WTC11 (cell line): ENCODE measurements around the gene UBL7. TPM values are rescaled to one million over a fixed set of nuclear protein-coding genes. Genes with fewer than 3 reads are reported as not detected.

ENCODE experiments used
- ATAC-seq: fragments of 200-7000 bp; cut with Tn5 transposase; 2 replicates; pipeline ENCODE4 v1.10.0; 2021; ENCODE audit warnings: mild to moderate bottlenecking, moderate library complexity
- CTCF ChIA-PET: fragments of 300-600 bp; sonication (Branson Sonifier 250); formaldehyde crosslinking; loops from one replicate; lab custom pipeline; 2021; ENCODE audit warnings: antibody characterized with exemption; lab: Charles Lee
- POLR2A ChIA-PET: fragments of 350-600 bp; sonication (Branson Sonifier 250); formaldehyde crosslinking; loops from one replicate; lab custom pipeline; 2021; ENCODE audit warnings: antibody characterized with exemption; lab: Charles Lee
- DNase-seq: peaks from one replicate; pipeline ENCODE4 v3.0.0; 2021; ENCODE audit warnings: low spot score
- H3K27ac Mint-ChIP-seq: 2 replicates; pipeline ENCODE4 v1.8.0; 2021; ENCODE audit warnings: mixed read lengths
- H3K27me3 Mint-ChIP-seq: 2 replicates; pipeline ENCODE4 v1.8.0; 2021; ENCODE audit warnings: low read depth, mild to moderate bottlenecking, moderate library complexity, mixed read lengths
- H3K36me3 Mint-ChIP-seq: 2 replicates; pipeline ENCODE4 v1.8.0; 2021; ENCODE audit warnings: mixed read lengths
- H3K4me1 Mint-ChIP-seq: 2 replicates; pipeline ENCODE4 v1.8.0; 2022; ENCODE audit warnings: mixed read lengths
- H3K4me3 Mint-ChIP-seq: 2 replicates; pipeline ENCODE4 v1.8.0; 2021; ENCODE audit warnings: mild to moderate bottlenecking, moderate library complexity, mixed read lengths
- H3K9me3 Mint-ChIP-seq: 2 replicates; pipeline ENCODE4 v1.8.0; 2021; ENCODE audit warnings: mixed read lengths
- ATF2 ChIP-seq: sonication (generic); formaldehyde crosslinking; IDR thresholded peaks from 2 replicates; pipeline ENCODE4 v1.8.1; 2022; ENCODE audit warnings: low read depth, missing genetic modification reagents, borderline replicate concordance
- ATF3 ChIP-seq: sonication (generic); formaldehyde crosslinking; conservative IDR thresholded peaks from 2 replicates; pipeline ENCODE4 v1.8.1; 2022; ENCODE audit warnings: mild to moderate bottlenecking, missing genetic modification reagents
- CREB1 ChIP-seq: sonication (generic); formaldehyde crosslinking; IDR thresholded peaks from 2 replicates; pipeline ENCODE4 v1.8.0; 2023; ENCODE audit warnings: mild to moderate bottlenecking, missing genetic modification reagents
- ERG ChIP-seq: fragments of 250-450 bp; sonication (Bioruptor Pico); IDR thresholded peaks from 2 replicates; pipeline ENCODE4 v1.8.0; 2021; ENCODE audit warnings: mild to moderate bottlenecking
- ETV6 ChIP-seq: sonication (generic); formaldehyde crosslinking; IDR thresholded peaks from 2 replicates; pipeline ENCODE4 v1.8.1; 2022; ENCODE audit warnings: mild to moderate bottlenecking, missing genetic modification reagents
- JAZF1 ChIP-seq: fragments of 250-450 bp; sonication (Bioruptor Pico); IDR thresholded peaks from 2 replicates; pipeline ENCODE4 v1.9.0; 2021; ENCODE audit warnings: moderate library complexity, mild to moderate bottlenecking, inconsistent platforms
- MLX ChIP-seq: sonication (generic); formaldehyde crosslinking; IDR thresholded peaks from 2 replicates; pipeline ENCODE4 v1.8.1; 2023; ENCODE audit warnings: mild to moderate bottlenecking, missing genetic modification reagents, moderate library complexity
- NR1H2 ChIP-seq: sonication (generic); formaldehyde crosslinking; IDR thresholded peaks from 2 replicates; pipeline ENCODE4 v1.9.0; 2021; ENCODE audit warnings: mild to moderate bottlenecking, moderate library complexity, missing genetic modification reagents
- NR3C1 ChIP-seq: sonication (generic); formaldehyde crosslinking; conservative IDR thresholded peaks from 2 replicates; pipeline ENCODE4 v1.8.1; 2023; ENCODE audit warnings: low read depth, mild to moderate bottlenecking, missing genetic modification reagents
- OVOL2 ChIP-seq: fragments of 250-450 bp; sonication (Bioruptor Pico); IDR thresholded peaks from 2 replicates; pipeline ENCODE4 v1.9.0; 2021; ENCODE audit warnings: mild to moderate bottlenecking, borderline replicate concordance
- PRDM15 ChIP-seq: sonication (generic); formaldehyde crosslinking; IDR thresholded peaks from 2 replicates; pipeline ENCODE4 v1.8.0; 2022; ENCODE audit warnings: missing genetic modification reagents
- RORB ChIP-seq: fragments of 250-450 bp; sonication (Bioruptor Pico); IDR thresholded peaks from 2 replicates; pipeline ENCODE4 v1.9.0; 2021; ENCODE audit warnings: mild to moderate bottlenecking
- SP1 ChIP-seq: sonication (generic); formaldehyde crosslinking; conservative IDR thresholded peaks from 2 replicates; pipeline ENCODE4 v1.8.1; 2022; ENCODE audit warnings: missing genetic modification reagents
- TEAD1 ChIP-seq: sonication (generic); formaldehyde crosslinking; IDR thresholded peaks from 2 replicates; pipeline ENCODE4 v1.8.0; 2022; ENCODE audit warnings: mild to moderate bottlenecking, missing genetic modification reagents
- USF1 ChIP-seq: sonication (generic); formaldehyde crosslinking; IDR thresholded peaks from 2 replicates; pipeline ENCODE4 v1.8.0; 2022; ENCODE audit warnings: mild to moderate bottlenecking, missing genetic modification reagents
- ZNF138 ChIP-seq: sonication (generic); formaldehyde crosslinking; conservative IDR thresholded peaks from 2 replicates; pipeline ENCODE4 v1.8.1; 2022; ENCODE audit warnings: mild to moderate bottlenecking, moderate library complexity, missing genetic modification reagents
- ZNF423 ChIP-seq: fragments of 250-450 bp; sonication (Bioruptor Pico); IDR thresholded peaks from 2 replicates; pipeline ENCODE4 v2.1.2; 2022; ENCODE audit warnings: mild to moderate bottlenecking, moderate library complexity
- ZNF532 ChIP-seq: fragments of 250-450 bp; sonication (Bioruptor Pico); IDR thresholded peaks from 2 replicates; pipeline ENCODE4 v1.9.0; 2021; ENCODE audit warnings: mild to moderate bottlenecking, borderline replicate concordance
- total RNA-seq: library from RNA; stranded (reverse); gene quantifications from 3 replicates; pipeline ENCODE4 v1.2.3, GENCODE V29; 2021

The UBL7 gene
- total RNA-seq, 1 experiment from 2014 or later = 70.1 TPM

- no peaks in the 10 kb centered on the region for H3K9me3 Mint-ChIP-seq
- peaks cover 10% of the 10 kb centered on the region for H3K4me1 Mint-ChIP-seq
- DNase-seq (no peak), ATAC-seq (no peak)
- H3K36me3 Mint-ChIP-seq = peaks cover 32% of the 10 kb centered on the region
- POLR2A ChIA-PET = interaction anchor here (1.5 kb wide), 1 partner anchor 12 kb away, joined by 3 read pairs; the partner anchor contains the start of gene UBL7
- no peak overlapping the region for H3K27ac Mint-ChIP-seq
- no peaks in the 10 kb centered on the region for H3K27me3 Mint-ChIP-seq
- TF ChIP-seq NR3C1 (CRISPR knock-in tag) = no peak
- TF ChIP-seq RORB (CRISPR knock-in tag) = no peak
- no peak for TF ChIP-seq NR1H2 (CRISPR knock-in tag)
- no peak for TF ChIP-seq ATF3 (CRISPR knock-in tag)
- TF ChIP-seq ATF2 (CRISPR knock-in tag) = no peak
- TF ChIP-seq SP1 = no peak
- TF ChIP-seq TEAD1 (CRISPR knock-in tag) = no peak
- TF ChIP-seq CREB1 = no peak
- TF ChIP-seq JAZF1 (CRISPR knock-in tag) = no peak
- TF ChIP-seq OVOL2 (CRISPR knock-in tag) = no peak
- CTCF ChIA-PET = interaction anchor here (0.5 to 1.2 kb wide), 4 partner anchors 11 to 183 kb away, joined by 3 to 6 read pairs (median 4); no protein-coding TSS in a partner anchor
- no peak overlapping the region for H3K4me3 Mint-ChIP-seq
Measured at GRCh38 chr15:74449095-74449494, 11.9 kb downstream of the UBL7 start.

GRCh38 chr15:74445816-74446763 lies 14.9 kb downstream of the UBL7 start:
- ATAC-seq = no peak
- ChIA-PET POLR2A (no interaction called here), CTCF (interaction anchor here (1.9 kb wide), 1 partner anchor 37 kb away, joined by 5 read pairs; no protein-coding TSS in a partner anchor)
- no peak overlapping the region for H3K4me3 Mint-ChIP-seq
- no peaks in the 10 kb centered on the region for H3K9me3 Mint-ChIP-seq
- peaks cover 15% of the 10 kb centered on the region for H3K4me1 Mint-ChIP-seq
- no peaks in the 10 kb centered on the region for H3K27me3 Mint-ChIP-seq
- DNase-seq = no peak
- peaks cover 22% of the 10 kb centered on the region for H3K36me3 Mint-ChIP-seq
- no peak overlapping the region for H3K27ac Mint-ChIP-seq
- TF ChIP-seq ZNF423 (CRISPR knock-in tag) (no peak), ZNF532 (no peak), PRDM15 (CRISPR knock-in tag) (no peak), MLX (CRISPR knock-in tag) (no peak), USF1 (CRISPR knock-in tag) (no peak), ETV6 (no peak), ERG (no peak), ZNF138 (CRISPR knock-in tag) (no peak)
